Lower leg skin (tissue), 4 donors: ENCODE results near the gene PCF11. TPM values are rescaled to one million over a fixed set of nuclear protein-coding genes. Genes with fewer than 3 reads are reported as not detected.
"Not testable (repeated sequence)": the region's sequence is repeated elsewhere in the genome, so short reads cannot be mapped to it uniquely, and the experiment has no call there.

Experiments used
- DNase-seq, 2 donors: peaks; one replicate each; pipeline ENCODE4 v3.0.0-alpha.2; 2019; ENCODE audit warnings: low spot score in 2 of 2
- H3K4me3 ChIP-seq: fragments of 200-600 bp; sonication (generic); 2 replicates; pipeline ENCODE4 v1.5.1; 2017; ENCODE audit warnings: mild to moderate bottlenecking, low read depth; ENCODE audit not compliant: poor library complexity, severe bottlenecking
- CTCF ChIP-seq, 3 donors: fragments of 450-650 bp; IDR thresholded peaks; one replicate each; pipeline ENCODE4 v1.5.1; 2016; ENCODE audit warnings: antibody characterized with exemption in 3 of 3, mild to moderate bottlenecking in 3 of 3, moderate library complexity in 2 of 3
- POLR2A ChIP-seq, 2 donors: fragments of 450-650 bp; IDR thresholded peaks; one replicate each; pipeline ENCODE4 v1.6.1; 2016 to 2017; ENCODE audit warnings: antibody characterized with exemption in 2 of 2, mild to moderate bottlenecking in 1 of 2, moderate library complexity in 1 of 2
- WGBS, 2 donors: methylation state at CpG; one replicate each; pipeline ENCODE4 v1.1.5; 2018; 5-methylcytosine and 5-hydroxymethylcytosine counted together
- intact Hi-C: fragments of 100-400 bp; cut with DNase I; formaldehyde crosslinking; loops from one replicate; pipeline ENCODE4 v1.15.0; 2023; ENCODE audit warnings: low total_unique reads
- total RNA-seq, 4 donors: library from RNA; depleted of rRNA; stranded (reverse); fragments of >200 nt; gene quantifications; one replicate each; pipeline ENCODE4 v1.1.0, GENCODE V29; 2016

Gene PCF11
- total RNA-seq, 4 donors from 2014 or later = 91.9 to 137 (median 119) TPM

GRCh38 chr11:83206221-83206620, 49.3 kb downstream of the PCF11 start:
- no peak for DNase-seq
- H3K4me3 ChIP-seq = no peak overlapping the region
- WGBS, 2 donors = 92 to 97% methylated on average over 1 of the region's 1 CpG
- TF ChIP-seq POLR2A (IDR thresholded peaks at IDR 0.05) (no peak), CTCF (IDR thresholded peaks at IDR 0.05) (no peak)
- intact Hi-C loops = no loop called here

GRCh38 chr11:83206771-83207382, 49.9 kb downstream of the PCF11 start:
- intact Hi-C loops, H3K4me3 ChIP-seq, DNase-seq: not testable (repeated sequence)
- 63 to 73% methylated on average over 4 of the region's 4 CpGs for WGBS, 2 donors

- no peak for DNase-seq
- intact Hi-C loops = no loop called here
- TF ChIP-seq POLR2A (IDR thresholded peaks at IDR 0.05) (no peak), CTCF (IDR thresholded peaks at IDR 0.05) (no peak)
- WGBS, 2 donors = 78 to 80% methylated on average over 8 of the region's 8 CpGs
- no peak overlapping the region for H3K4me3 ChIP-seq
These were observed 62.2 kb downstream of the PCF11 start for GRCh38 chr11:83219095-83219494.

- intact Hi-C loops = no loop called here
- no peak for DNase-seq
- no peak overlapping the region for H3K4me3 ChIP-seq
- TF ChIP-seq POLR2A (IDR thresholded peaks at IDR 0.05) (no peak), CTCF (IDR thresholded peaks at IDR 0.05) (no peak)
- 87 to 88% methylated on average over 10 of the region's 10 CpGs for WGBS, 2 donors
These were observed 63.3 kb downstream of the PCF11 start for GRCh38 chr11:83220260-83220659.

GRCh38 chr11:83221694-83222093, 64.8 kb downstream of the PCF11 start:
- DNase-seq = no peak
- intact Hi-C loops = no loop called here
- TF ChIP-seq CTCF (IDR thresholded peaks at IDR 0.05) = no peak
- TF ChIP-seq POLR2A (IDR thresholded peaks at IDR 0.05) = no peak

GRCh38 chr11:83222499-83222898, 65.6 kb downstream of the PCF11 start:
- intact Hi-C loops = no loop called here
- H3K4me3 ChIP-seq = no peak overlapping the region
- no peak for DNase-seq
- WGBS, 2 donors = 91 to 97% methylated on average over 1 of the region's 1 CpG
- no peak for TF ChIP-seq CTCF (IDR thresholded peaks at IDR 0.05)
- TF ChIP-seq POLR2A (IDR thresholded peaks at IDR 0.05) = no peak

More at GRCh38 chr11:83221694-83222093, 64.8 kb downstream of the PCF11 start:
- no peak overlapping the region for H3K4me3 ChIP-seq
